ENCODE measurements around the gene SECTM1.
A peak's percentile ranks its signal among the peaks of the same experiment; 100 is the strongest.

SECTM1 gene

GRCh38 chr17:82277851-82278250 lies 55.7 kb downstream of the SECTM1 start:
- no peak for DNase-seq

DNA sequence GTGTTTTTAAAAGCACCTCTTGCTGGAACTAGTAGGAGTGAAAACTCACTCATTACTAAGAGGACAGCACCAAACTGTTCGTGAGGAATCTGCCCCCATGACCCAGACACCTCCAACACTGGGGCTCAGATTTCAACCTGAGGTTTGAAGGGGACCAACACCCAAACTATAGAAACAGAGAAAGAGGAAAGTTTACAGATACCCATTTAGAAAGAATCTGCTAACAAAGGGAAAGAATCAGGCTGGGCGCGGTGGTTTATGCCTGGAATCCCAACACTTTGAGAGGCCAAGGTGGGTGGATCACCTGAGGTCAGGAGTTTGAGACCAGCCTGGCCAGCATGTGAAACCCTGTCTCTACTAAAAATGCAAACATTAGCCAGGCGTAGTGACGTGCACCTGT lies 56.6 kb downstream of the SECTM1 start:
- DNase-seq: no peak

- no peak for DNase-seq
These were observed 58.2 kb downstream of the SECTM1 start for GRCh38 chr17:82275326-82275725.

DNA sequence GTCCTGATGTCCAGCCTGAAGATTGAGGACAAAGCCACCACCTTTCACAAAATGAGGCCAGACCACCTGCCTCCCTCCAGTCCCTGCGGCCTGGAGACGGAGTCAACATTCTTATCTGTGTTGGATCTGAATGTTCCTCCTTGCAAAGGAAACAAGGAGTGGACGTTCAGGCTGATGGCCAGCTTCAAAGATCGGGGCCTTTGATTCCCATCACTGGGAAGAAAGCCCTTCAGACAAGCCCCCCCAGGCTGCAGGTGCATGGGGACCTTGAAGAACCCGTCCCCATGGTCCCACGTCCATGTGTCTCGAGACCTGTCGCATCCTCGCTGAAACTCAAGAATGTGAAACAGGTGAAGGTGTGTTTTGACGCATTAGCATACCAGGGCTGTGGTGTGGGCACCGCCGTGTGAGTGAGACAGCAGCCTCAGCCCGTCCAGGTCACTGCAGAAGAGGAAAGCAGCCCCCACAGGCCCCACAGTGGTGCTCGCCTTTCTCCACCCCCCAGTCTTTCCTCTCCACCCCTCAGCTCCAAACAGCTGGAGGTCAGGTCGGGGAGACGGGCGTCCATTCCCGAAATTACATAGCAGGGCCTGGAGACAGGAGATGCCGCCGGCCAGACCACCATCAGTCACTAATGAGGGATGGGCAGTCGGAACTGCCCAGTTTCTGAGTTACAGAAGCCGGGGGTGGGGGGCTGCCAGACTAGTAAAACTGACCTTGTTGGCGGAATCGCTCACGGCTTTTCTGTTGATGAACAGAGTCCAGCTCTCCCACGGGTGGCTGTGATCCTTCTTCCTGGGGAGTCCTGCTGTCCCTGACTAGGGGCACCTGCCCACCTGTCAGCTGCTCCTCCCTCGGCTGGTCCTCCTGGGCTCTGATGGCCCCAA lies 59.2 kb downstream of the SECTM1 start:
- DNase-seq: no peak

- peak; percentile 83 for DNase-seq
These were observed 60.0 kb downstream of the SECTM1 start, which contains the start of gene CSNK1D for GRCh38 chr17:82273327-82274133. Gene CSNK1D (minus strand): TSS chr17:82273700. CDS start chr17:82273381, 319 bp downstream.

GRCh38 chr17:82272495-82273326 lies 60.9 kb downstream of the SECTM1 start:
- no peak for DNase-seq

DNA sequence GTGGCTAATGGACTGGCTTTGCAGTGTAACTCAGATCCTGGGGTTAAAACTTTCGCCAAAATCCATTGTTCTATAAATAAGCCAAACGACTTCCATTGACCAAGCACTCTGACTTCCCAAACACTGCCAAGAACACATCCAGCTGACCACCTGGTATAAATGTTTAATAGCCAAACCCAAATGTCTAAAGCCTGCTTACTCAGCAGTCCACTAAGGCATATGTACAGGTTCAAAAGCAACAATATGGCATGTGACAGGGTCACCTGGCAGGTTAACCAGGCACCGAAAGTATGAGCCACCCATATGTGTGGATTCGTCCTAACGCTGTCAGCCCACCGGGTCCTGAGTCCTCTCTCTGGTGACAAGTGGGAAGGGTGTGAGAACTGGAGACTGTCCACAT lies 62.2 kb downstream of the SECTM1 start:
- no peak for DNase-seq

Data from fibroblast of upper back skin (primary cell).